IPS-18a (cell line): ENCODE data around the gene EFHD2.

Experiments used
- H3K27ac ChIP-seq: one replicate; pipeline ENCODE4 v1.5.1; 2013; ENCODE audit warnings: low read length
- H3K27me3 ChIP-seq: one replicate; pipeline ENCODE4 v1.6.1; 2013; ENCODE audit warnings: mild to moderate bottlenecking, low read length; ENCODE audit not compliant: control insufficient read depth, insufficient read depth
- H3K36me3 ChIP-seq: one replicate; pipeline ENCODE4 v1.6.1; 2013; ENCODE audit warnings: low read depth, low read length; ENCODE audit not compliant: control insufficient read depth
- H3K4me1 ChIP-seq: one replicate; pipeline ENCODE4 v1.6.1; 2013; ENCODE audit warnings: low read depth, low read length; ENCODE audit not compliant: control insufficient read depth
- H3K4me3 ChIP-seq: one replicate; pipeline ENCODE4 v1.5.1; 2013; ENCODE audit warnings: low read length
- H3K9ac ChIP-seq: one replicate; pipeline ENCODE4 v1.6.1; 2013; ENCODE audit warnings: mild to moderate bottlenecking, low read length, moderate library complexity
- H3K9me3 ChIP-seq: one replicate; pipeline ENCODE4 v1.6.1; 2013; ENCODE audit warnings: low read depth, low read length; ENCODE audit not compliant: control insufficient read depth

The EFHD2 gene

GRCh38 chr1:15390667-15391066, 19.0 kb upstream of the EFHD2 start:
- Histone ChIP-seq H3K9ac (no peak overlapping the region), H3K4me1 (peaks cover 19% of the 10 kb centered on the region), H3K36me3 (no peaks in the 10 kb centered on the region), H3K27ac (no peak overlapping the region), H3K9me3 (no peaks in the 10 kb centered on the region), H3K4me3 (no peak overlapping the region), H3K27me3 (peaks cover 26% of the 10 kb centered on the region)

GRCh38 chr1:15391366-15391765, 18.3 kb upstream of the EFHD2 start:
- Histone ChIP-seq H3K9me3 (no peaks in the 10 kb centered on the region), H3K27ac (no peak overlapping the region), H3K36me3 (no peaks in the 10 kb centered on the region), H3K9ac (no peak overlapping the region), H3K27me3 (peaks cover 19% of the 10 kb centered on the region), H3K4me3 (no peak overlapping the region), H3K4me1 (peaks cover 13% of the 10 kb centered on the region)

- Histone ChIP-seq H3K27me3 (peaks cover 5% of the 10 kb centered on the region), H3K36me3 (no peaks in the 10 kb centered on the region), H3K9ac (no peak overlapping the region), H3K4me3 (no peak overlapping the region), H3K4me1 (peaks cover 6% of the 10 kb centered on the region), H3K27ac (no peak overlapping the region), H3K9me3 (no peaks in the 10 kb centered on the region)
These were observed 16.0 kb upstream of the EFHD2 start for GRCh38 chr1:15393475-15394257.

- H3K36me3 ChIP-seq = no peaks in the 10 kb centered on the region
- H3K4me3 ChIP-seq = no peak overlapping the region
- no peaks in the 10 kb centered on the region for H3K27me3 ChIP-seq
- no peak overlapping the region for H3K9ac ChIP-seq
- no peak overlapping the region for H3K27ac ChIP-seq
- H3K4me1 ChIP-seq = peaks cover 4% of the 10 kb centered on the region
- H3K9me3 ChIP-seq = no peaks in the 10 kb centered on the region
These were observed 15.4 kb upstream of the EFHD2 start for GRCh38 chr1:15394258-15394690.

- Histone ChIP-seq H3K9ac (no peak overlapping the region), H3K27me3 (no peaks in the 10 kb centered on the region), H3K27ac (no peak overlapping the region), H3K9me3 (no peaks in the 10 kb centered on the region), H3K4me1 (peaks cover 4% of the 10 kb centered on the region), H3K36me3 (no peaks in the 10 kb centered on the region), H3K4me3 (no peak overlapping the region)
These were observed 12.5 kb upstream of the EFHD2 start for GRCh38 chr1:15397236-15397635.

- H3K9me3 ChIP-seq = no peaks in the 10 kb centered on the region
- H3K36me3 ChIP-seq = no peaks in the 10 kb centered on the region
- no peak overlapping the region for H3K27ac ChIP-seq
- H3K4me1 ChIP-seq = no peaks in the 10 kb centered on the region
- H3K27me3 ChIP-seq = no peaks in the 10 kb centered on the region
- H3K9ac ChIP-seq = no peak overlapping the region
- H3K4me3 ChIP-seq = no peak overlapping the region
These were observed 10.0 kb upstream of the EFHD2 start for GRCh38 chr1:15399710-15400109.

GRCh38 chr1:15400627-15401026, 9.1 kb upstream of the EFHD2 start:
- no peak overlapping the region for H3K4me3 ChIP-seq
- no peaks in the 10 kb centered on the region for H3K9me3 ChIP-seq
- no peak overlapping the region for H3K27ac ChIP-seq
- no peaks in the 10 kb centered on the region for H3K27me3 ChIP-seq
- H3K4me1 ChIP-seq = no peaks in the 10 kb centered on the region
- H3K9ac ChIP-seq = no peak overlapping the region
- H3K36me3 ChIP-seq = no peaks in the 10 kb centered on the region

- Histone ChIP-seq H3K4me1 (no peaks in the 10 kb centered on the region), H3K27me3 (no peaks in the 10 kb centered on the region), H3K9me3 (no peaks in the 10 kb centered on the region), H3K36me3 (no peaks in the 10 kb centered on the region), H3K27ac (no peak overlapping the region), H3K4me3 (no peak overlapping the region), H3K9ac (no peak overlapping the region)
These were observed 8.2 kb upstream of the EFHD2 start for GRCh38 chr1:15401391-15402055.

GRCh38 chr1:15402809-15403450, 6.8 kb upstream of the EFHD2 start:
- Histone ChIP-seq H3K27ac (no peak overlapping the region), H3K4me1 (no peaks in the 10 kb centered on the region), H3K9me3 (no peaks in the 10 kb centered on the region), H3K36me3 (no peaks in the 10 kb centered on the region), H3K9ac (no peak overlapping the region), H3K4me3 (no peak overlapping the region), H3K27me3 (peaks cover 4% of the 10 kb centered on the region)

- Histone ChIP-seq H3K9ac (no peak overlapping the region), H3K9me3 (no peaks in the 10 kb centered on the region), H3K36me3 (no peaks in the 10 kb centered on the region), H3K4me1 (no peaks in the 10 kb centered on the region), H3K27ac (no peak overlapping the region), H3K4me3 (no peak overlapping the region), H3K27me3 (peaks cover 14% of the 10 kb centered on the region)
These were observed 5.6 kb upstream of the EFHD2 start for GRCh38 chr1:15403962-15404580.

GRCh38 chr1:15405106-15405850, 4.4 kb upstream of the EFHD2 start:
- Histone ChIP-seq H3K4me3 (no peak overlapping the region), H3K27ac (no peak overlapping the region), H3K36me3 (no peaks in the 10 kb centered on the region)

More at GRCh38 chr1:15405106-15405850, 4.4 kb upstream of the EFHD2 start:
- Histone ChIP-seq H3K9me3 (no peaks in the 10 kb centered on the region), H3K4me1 (no peaks in the 10 kb centered on the region), H3K9ac (no peak overlapping the region), H3K27me3 (peaks cover 16% of the 10 kb centered on the region)
